HCT116 (cell line): ENCODE results near the gene MANBA. TPM values are rescaled to one million over a fixed set of nuclear protein-coding genes. Genes with fewer than 3 reads are reported as not detected.

ENCODE experiments used
- ATAC-seq: fragments of 200-7000 bp; cut with Tn5 transposase; 2 replicates; pipeline ENCODE4 v1.9.1; 2020; ENCODE audit warnings: mild to moderate bottlenecking, moderate library complexity
- BruUV-seq: library from RNA; stranded (reverse); fragments of 400-500 nt; replicated peaks from 2 replicates; lab custom pipeline; 2021; lab: Mats Ljungman, UMichigan
- CTCF ChIA-PET: fragments of 300-600 bp; sonication (Branson Sonifier 250); formaldehyde crosslinking; loops from one replicate; lab custom pipeline; 2021; ENCODE audit warnings: antibody characterized with exemption; lab: Charles Lee
- POLR2A ChIA-PET: fragments of 300-600, 350-600 bp; sonication (Branson Sonifier 250); formaldehyde crosslinking; loops from one replicate; lab custom pipeline; 2021; ENCODE audit warnings: antibody characterized with exemption; lab: Charles Lee
- RAD21 ChIA-PET, 2 experiments: fragments of 300-600 bp; sonication (Branson Sonifier 250); formaldehyde crosslinking; loops; one replicate each; lab custom pipeline; 2023; ENCODE audit warnings: low total read pairs in 2 of 2; ENCODE audit not compliant: uncharacterized antibody in 2 of 2, unreplicated experiment in 2 of 2, low non-redundant PET in 1 of 2; lab: Charles Lee
- DNase-seq: peaks from one replicate; pipeline ENCODE4 v3.0.0-alpha.2; 2010; ENCODE audit warnings: low read depth, low spot score
- H2AFZ ChIP-seq: fragments of 200-600 bp; shearing (Covaris generic), sonication (generic); 2 replicates; pipeline ENCODE4 v1.6.1; 2017; ENCODE audit warnings: low read depth, mixed run types, mixed read lengths, antibody characterized with exemption, low read length; ENCODE audit not compliant: poor library complexity, severe bottlenecking
- H3K27ac ChIP-seq: 2 replicates; pipeline ENCODE4 v1.5.1; 2012; ENCODE audit warnings: low read depth, low read length
- H3K27me3 ChIP-seq: fragments of 200-600 bp; sonication (generic); 2 replicates; pipeline ENCODE4 v1.6.1; 2016; ENCODE audit warnings: mixed run types, low read length, mixed read lengths; ENCODE audit not compliant: insufficient read depth
- H3K36me3 ChIP-seq, 2 experiments: fragments of 200-500 bp in 1 of 2; fragments of 200-600 bp in 1 of 2; sonication (Bioruptor generic) in 1 of 2; sonication (generic) in 1 of 2; 2 replicates each; pipeline versions ENCODE4 v1.5.1 to v1.6.1; 2014 to 2016; ENCODE audit warnings: low read length in 2 of 2, inconsistent platforms in 1 of 2, mixed read lengths in 1 of 2, mixed run types in 1 of 2; ENCODE audit not compliant: insufficient read depth in 2 of 2, control insufficient read depth in 1 of 2
- H3K4me1 ChIP-seq, 2 experiments: fragments of 200-600 bp in 1 of 2; sonication (generic) in 1 of 2; 2 replicates each; pipeline versions ENCODE4 v1.5.1 to v1.6.1; 2012 to 2017; ENCODE audit warnings: low read length in 2 of 2, inconsistent platforms in 1 of 2, mild to moderate bottlenecking in 1 of 2, mixed read lengths in 1 of 2, mixed run types in 1 of 2, moderate library complexity in 1 of 2; ENCODE audit not compliant: insufficient read depth in 2 of 2, control insufficient read depth in 1 of 2
- H3K4me2 ChIP-seq: fragments of 200-600 bp; sonication (generic); 2 replicates; pipeline ENCODE4 v1.6.1; 2017; ENCODE audit warnings: mixed run types, low read length, mixed read lengths
- H3K4me3 ChIP-seq, 2 experiments: fragments of 200-600 bp in 1 of 2; sonication (generic) in 1 of 2; replicated peaks in 1 of 2; 2 replicates each; pipeline ENCODE4 v1.5.1; 2011 to 2016; ENCODE audit warnings: low read length in 2 of 2, control low read depth in 1 of 2, low read depth in 1 of 2, mild to moderate bottlenecking in 1 of 2, mixed read lengths in 1 of 2, mixed run types in 1 of 2
- H3K79me2 ChIP-seq: fragments of 200-600 bp; sonication (generic); 2 replicates; pipeline ENCODE4 v1.6.1; 2017; ENCODE audit warnings: mild to moderate bottlenecking, mixed run types, low read length, moderate library complexity, mixed read lengths; ENCODE audit not compliant: insufficient read depth
- H3K9ac ChIP-seq: fragments of 200-600 bp; sonication (generic); 2 replicates; pipeline ENCODE4 v1.6.1; 2016; ENCODE audit warnings: low read length, mixed read lengths
- H3K9me2 ChIP-seq: fragments of 200-600 bp; sonication (generic), shearing (Covaris generic); 2 replicates; pipeline ENCODE4 v1.6.1; 2017; ENCODE audit warnings: mixed run types, mild to moderate bottlenecking, moderate library complexity; ENCODE audit not compliant: insufficient read depth
- H3K9me3 ChIP-seq, 2 experiments: fragments of 200-500 bp in 1 of 2; fragments of 200-600 bp in 1 of 2; sonication (Bioruptor generic) in 1 of 2; sonication (generic) in 1 of 2; 2 replicates each; pipeline ENCODE4 v1.6.1; 2014 to 2017; ENCODE audit warnings: low read length in 2 of 2, mixed read lengths in 2 of 2, inconsistent platforms in 1 of 2, low read depth in 1 of 2, mild to moderate bottlenecking in 1 of 2, mixed run types in 1 of 2, moderate library complexity in 1 of 2; ENCODE audit not compliant: control insufficient read depth in 1 of 2, insufficient read depth in 1 of 2
- H4K20me1 ChIP-seq: fragments of 200-600 bp; sonication (generic), shearing (Covaris generic); 2 replicates; pipeline ENCODE4 v1.6.1; 2017; ENCODE audit warnings: mixed run types, mild to moderate bottlenecking, moderate library complexity; ENCODE audit not compliant: insufficient read depth
- CBX3 ChIP-seq: IDR thresholded peaks from 2 replicates; pipeline ENCODE4 v1.6.1; 2012; ENCODE audit warnings: low read depth
- CEBPB ChIP-seq: IDR thresholded peaks from 2 replicates; pipeline ENCODE4 v1.6.1; 2012; ENCODE audit warnings: low read depth
- CTCF ChIP-seq, 3 experiments: fragments of 200-600 bp in 1 of 3; sonication (generic) in 1 of 3; IDR thresholded peaks in 2 of 3; conservative IDR thresholded peaks in 1 of 3; 2 replicates each; pipeline ENCODE4 v1.5.1; 2012 to 2017; ENCODE audit warnings: low read depth in 2 of 3, low read length in 2 of 3, antibody characterized with exemption in 1 of 3, borderline replicate concordance in 1 of 3, control low read depth in 1 of 3, mild to moderate bottlenecking in 1 of 3, mixed read lengths in 1 of 3, mixed run types in 1 of 3, moderate library complexity in 1 of 3; ENCODE audit not compliant: insufficient read depth in 1 of 3
- EGR1 ChIP-seq: IDR thresholded peaks from 2 replicates; pipeline ENCODE4 v1.6.1; 2012; ENCODE audit warnings: low read depth
- EZH2 ChIP-seq: fragments of 200-600 bp; sonication (generic); IDR thresholded peaks from 2 replicates; pipeline ENCODE4 v1.6.1; 2017; ENCODE audit warnings: antibody characterized with exemption, mixed run types
- EZH2phosphoT487 ChIP-seq: fragments of 200-600 bp; IDR thresholded peaks from 2 replicates; pipeline ENCODE4 v1.6.1; 2018; ENCODE audit warnings: antibody characterized with exemption, borderline replicate concordance
- JUND ChIP-seq: IDR thresholded peaks from 2 replicates; pipeline ENCODE4 v1.6.1; 2012
- POLR2A ChIP-seq: IDR thresholded peaks from 2 replicates; pipeline ENCODE4 v1.7.0; 2011; ENCODE audit warnings: borderline replicate concordance; ENCODE audit not compliant: insufficient read depth, insufficient read length; ENCODE audit errors: extremely low read depth
- POLR2AphosphoS5 ChIP-seq: IDR thresholded peaks from 2 replicates; pipeline ENCODE4 v1.6.1; 2011; ENCODE audit warnings: mild to moderate bottlenecking, low read depth, low read length, moderate library complexity
- REST ChIP-seq: IDR thresholded peaks from 2 replicates; pipeline ENCODE4 v1.6.1; 2012; ENCODE audit warnings: low read depth
- SIN3A ChIP-seq: IDR thresholded peaks from 2 replicates; pipeline ENCODE4 v1.6.1; 2012; ENCODE audit warnings: low read depth
- SP1 ChIP-seq: IDR thresholded peaks from 2 replicates; pipeline ENCODE4 v1.6.1; 2012; ENCODE audit warnings: low read depth
- SRF ChIP-seq: IDR thresholded peaks from 2 replicates; pipeline ENCODE4 v1.6.1; 2012; ENCODE audit warnings: low read depth
- ZFX ChIP-seq: fragments of 450-650 bp; IDR thresholded peaks from 2 replicates; pipeline ENCODE4 v1.6.1; 2017
- ZNF274 ChIP-seq: fragments of 200-500 bp; sonication (Bioruptor generic); IDR thresholded peaks from 2 replicates; pipeline ENCODE4 v1.6.1; 2014; ENCODE audit warnings: mild to moderate bottlenecking, low read depth, low read length, inconsistent platforms
- intact Hi-C: fragments of 100-400 bp; cut with micrococcal nuclease; formaldehyde crosslinking; loops from 2 replicates; pipeline ENCODE4 v1.10.0; 2022
- total RNA-seq: library from RNA; stranded (reverse); gene quantifications from one replicate; pipeline ENCODE4 v1.2.1, GENCODE V29; 2021; ENCODE audit not compliant: unreplicated experiment
- TF ChIP-seq, protein P1 (sequence below): IDR thresholded peaks from 2 replicates; pipeline ENCODE4 v1.6.1; 2012
- TF ChIP-seq, protein P2 (sequence below): IDR thresholded peaks from 2 replicates; pipeline ENCODE4 v1.6.1; 2011; ENCODE audit warnings: mild to moderate bottlenecking, low read length, moderate library complexity; ENCODE audit not compliant: insufficient replicate concordance; ENCODE audit errors: extremely low read depth
- TF ChIP-seq, protein P3 (sequence below): IDR thresholded peaks from 2 replicates; pipeline ENCODE4 v1.6.1; 2012

The MANBA gene
- total RNA-seq, 1 experiment from 2014 or later, result 21.3 TPM

GRCh38 chr4:102604222-102604940 is 156.4 kb downstream of the MANBA start:
- TF ChIP-seq REST, result no peak
- TF ChIP-seq CTCF (IDR thresholded peaks at IDR 0.05 in 2 of 3, conservative IDR thresholded peaks at IDR 0.05 in 1 of 3; ENCODE audit: borderline replicate concordance in 1 of 3, insufficient read depth in 1 of 3, low read depth in 2 of 3, low read length in 2 of 3), result no peak
- TF ChIP-seq JUND, result no peak
- no peak for TF ChIP-seq ZNF274
- TF ChIP-seq CEBPB, result no peak
- no peak for TF ChIP-seq POLR2AphosphoS5
- TF ChIP-seq SP1, result no peak
- no peak for TF ChIP-seq SIN3A
- no peak for TF ChIP-seq POLR2A
- TF ChIP-seq, protein P1, sequence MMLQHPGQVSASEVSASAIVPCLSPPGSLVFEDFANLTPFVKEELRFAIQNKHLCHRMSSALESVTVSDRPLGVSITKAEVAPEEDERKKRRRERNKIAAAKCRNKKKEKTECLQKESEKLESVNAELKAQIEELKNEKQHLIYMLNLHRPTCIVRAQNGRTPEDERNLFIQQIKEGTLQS, result no peak
- no peak for TF ChIP-seq ZFX
- no peak for TF ChIP-seq EZH2
- no peak for TF ChIP-seq SRF
- TF ChIP-seq EGR1, result no peak
- TF ChIP-seq CBX3, result no peak
- TF ChIP-seq, protein P2, sequence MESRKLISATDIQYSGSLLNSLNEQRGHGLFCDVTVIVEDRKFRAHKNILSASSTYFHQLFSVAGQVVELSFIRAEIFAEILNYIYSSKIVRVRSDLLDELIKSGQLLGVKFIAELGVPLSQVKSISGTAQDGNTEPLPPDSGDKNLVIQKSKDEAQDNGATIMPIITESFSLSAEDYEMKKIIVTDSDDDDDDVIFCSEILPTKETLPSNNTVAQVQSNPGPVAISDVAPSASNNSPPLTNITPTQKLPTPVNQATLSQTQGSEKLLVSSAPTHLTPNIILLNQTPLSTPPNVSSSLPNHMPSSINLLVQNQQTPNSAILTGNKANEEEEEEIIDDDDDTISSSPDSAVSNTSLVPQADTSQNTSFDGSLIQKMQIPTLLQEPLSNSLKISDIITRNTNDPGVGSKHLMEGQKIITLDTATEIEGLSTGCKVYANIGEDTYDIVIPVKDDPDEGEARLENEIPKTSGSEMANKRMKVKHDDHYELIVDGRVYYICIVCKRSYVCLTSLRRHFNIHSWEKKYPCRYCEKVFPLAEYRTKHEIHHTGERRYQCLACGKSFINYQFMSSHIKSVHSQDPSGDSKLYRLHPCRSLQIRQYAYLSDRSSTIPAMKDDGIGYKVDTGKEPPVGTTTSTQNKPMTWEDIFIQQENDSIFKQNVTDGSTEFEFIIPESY, result no peak
- TF ChIP-seq, protein P3, sequence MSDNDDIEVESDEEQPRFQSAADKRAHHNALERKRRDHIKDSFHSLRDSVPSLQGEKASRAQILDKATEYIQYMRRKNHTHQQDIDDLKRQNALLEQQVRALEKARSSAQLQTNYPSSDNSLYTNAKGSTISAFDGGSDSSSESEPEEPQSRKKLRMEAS, result no peak
- no peak for TF ChIP-seq EZH2phosphoT487
- intact Hi-C loops, result no loop called here
- Histone ChIP-seq H3K4me1 (no peaks in the 10 kb centered on the region), H3K36me3 (peaks cover 2 to 4% of the 10 kb centered on the region in 2 experiments; a peak in 2 of 4 replicates), H3K9me2 (no peaks in the 10 kb centered on the region), H2AFZ (no peak overlapping the region), H3K4me2 (no peak overlapping the region), H3K9ac (no peak overlapping the region), H3K9me3 (no peaks in the 10 kb centered on the region), H3K27ac (no peak overlapping the region), H3K4me3 (no peak overlapping the region), H4K20me1 (no peaks in the 10 kb centered on the region), H3K27me3 (no peaks in the 10 kb centered on the region), H3K79me2 (no peaks in the 10 kb centered on the region)
- RAD21 ChIA-PET, result no interaction called here
- CTCF ChIA-PET, result no interaction called here
- no TSS peak for BruUV-seq
- ATAC-seq (no peak), DNase-seq (no peak)
- POLR2A ChIA-PET, result no interaction called here
